ENCODE data around the gene CCND3.

DNA sequence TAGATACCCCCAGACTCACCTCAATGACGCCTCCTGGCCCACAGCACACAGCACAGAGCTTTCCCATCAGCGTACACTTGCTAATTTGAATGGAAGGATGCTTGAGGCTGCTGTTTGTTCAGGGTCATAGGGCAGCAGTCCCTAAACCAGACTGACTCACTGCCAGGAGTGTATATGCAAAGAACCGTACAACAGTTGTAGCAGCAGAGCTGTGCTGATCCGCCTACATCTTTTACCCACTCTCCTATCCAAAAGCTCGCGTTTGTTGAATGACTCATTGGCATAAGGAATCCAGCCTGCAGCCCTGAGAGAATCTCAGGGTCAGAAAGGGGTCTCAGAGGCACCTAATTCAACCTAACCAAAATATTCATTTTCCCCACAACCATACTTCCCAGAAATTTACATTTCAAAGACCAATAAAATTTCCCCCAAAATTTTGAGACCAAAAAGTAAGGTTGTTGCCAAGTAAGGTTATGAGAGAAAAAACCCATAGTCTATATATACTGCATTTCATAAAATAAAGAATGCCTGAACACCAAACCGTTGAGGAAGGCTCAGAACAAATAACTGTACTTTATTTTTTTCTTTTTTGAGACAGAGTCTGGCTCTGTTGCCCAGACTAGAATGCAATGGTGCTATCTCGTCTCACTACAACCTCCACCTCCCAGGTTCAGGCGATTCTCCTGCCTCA is 35.3 kb upstream of the CCND3 start:
- TF ChIP-seq, protein P1, sequence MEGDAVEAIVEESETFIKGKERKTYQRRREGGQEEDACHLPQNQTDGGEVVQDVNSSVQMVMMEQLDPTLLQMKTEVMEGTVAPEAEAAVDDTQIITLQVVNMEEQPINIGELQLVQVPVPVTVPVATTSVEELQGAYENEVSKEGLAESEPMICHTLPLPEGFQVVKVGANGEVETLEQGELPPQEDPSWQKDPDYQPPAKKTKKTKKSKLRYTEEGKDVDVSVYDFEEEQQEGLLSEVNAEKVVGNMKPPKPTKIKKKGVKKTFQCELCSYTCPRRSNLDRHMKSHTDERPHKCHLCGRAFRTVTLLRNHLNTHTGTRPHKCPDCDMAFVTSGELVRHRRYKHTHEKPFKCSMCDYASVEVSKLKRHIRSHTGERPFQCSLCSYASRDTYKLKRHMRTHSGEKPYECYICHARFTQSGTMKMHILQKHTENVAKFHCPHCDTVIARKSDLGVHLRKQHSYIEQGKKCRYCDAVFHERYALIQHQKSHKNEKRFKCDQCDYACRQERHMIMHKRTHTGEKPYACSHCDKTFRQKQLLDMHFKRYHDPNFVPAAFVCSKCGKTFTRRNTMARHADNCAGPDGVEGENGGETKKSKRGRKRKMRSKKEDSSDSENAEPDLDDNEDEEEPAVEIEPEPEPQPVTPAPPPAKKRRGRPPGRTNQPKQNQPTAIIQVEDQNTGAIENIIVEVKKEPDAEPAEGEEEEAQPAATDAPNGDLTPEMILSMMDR (conservative IDR thresholded peaks at IDR 0.05; ENCODE audit: low read length) = no peak
- no peak for TF ChIP-seq EZH2phosphoT487 (IDR thresholded peaks at IDR 0.05; ENCODE audit: borderline replicate concordance, low read depth, low read length)

All from OCI-LY7 (cell line).